GM20000 (cell line): ENCODE data around the gene TRAPPC1.

Experiments used
- DNase-seq: peaks from one replicate; pipeline ENCODE4 v3.0.0; 2012; ENCODE audit warnings: low spot score
- TF ChIP-seq, protein P1 (sequence below): IDR thresholded peaks from 2 replicates; pipeline ENCODE4 v1.5.1; 2012; ENCODE audit warnings: mild to moderate bottlenecking, control low read depth; ENCODE audit errors: extremely low read depth, missing control alignments

TRAPPC1 gene, protein sequence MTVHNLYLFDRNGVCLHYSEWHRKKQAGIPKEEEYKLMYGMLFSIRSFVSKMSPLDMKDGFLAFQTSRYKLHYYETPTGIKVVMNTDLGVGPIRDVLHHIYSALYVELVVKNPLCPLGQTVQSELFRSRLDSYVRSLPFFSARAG

DNA sequence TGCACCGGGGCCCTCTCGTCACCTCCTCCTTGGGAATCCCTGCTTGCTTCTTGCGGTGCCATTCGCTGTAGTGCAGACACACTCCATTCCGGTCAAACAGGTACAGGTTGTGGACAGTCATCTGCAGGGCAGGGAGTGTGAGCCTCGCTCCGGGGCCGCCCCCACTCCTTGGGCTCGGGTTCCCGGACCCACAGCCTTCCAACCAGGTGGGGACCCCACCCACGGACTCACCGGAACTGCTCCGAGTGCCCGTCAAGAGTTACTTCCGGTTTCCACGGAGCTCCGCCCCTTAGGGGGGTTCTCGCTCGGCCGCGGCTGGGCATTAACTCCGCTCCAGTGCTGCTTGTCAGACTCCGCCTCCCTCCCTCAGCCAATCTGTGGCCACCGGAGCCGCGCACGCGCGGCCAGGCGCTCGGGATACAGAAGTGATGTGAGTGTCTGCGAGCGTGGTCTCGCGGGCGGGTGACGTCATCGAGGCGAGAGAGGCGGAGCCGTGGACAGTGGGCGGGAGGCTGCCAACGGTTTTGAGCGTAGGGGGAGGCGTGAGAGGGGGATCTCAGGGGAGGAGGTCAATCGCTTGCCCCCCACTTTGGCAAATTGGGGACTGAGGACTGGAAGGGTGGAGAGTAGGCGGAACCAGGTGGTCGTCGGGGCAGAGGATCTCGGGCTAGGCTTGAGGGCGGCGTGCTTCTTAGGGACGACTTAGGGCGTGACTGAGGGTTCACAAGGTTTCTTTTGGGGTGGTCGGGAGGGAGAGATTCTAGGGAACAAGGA is at the start of gene TRAPPC1, which contains the start of gene CNTROB:
Gene TRAPPC1 (minus strand): TSS at position 238 of the 774 bp plus-strand sequence. CDS start 117 bp downstream, at position 121.
Gene CNTROB (plus strand): TSS at position 498 of the 774 bp plus-strand sequence. CDS start 874 bp downstream, outside the sequence.
- TF ChIP-seq, protein P1, sequence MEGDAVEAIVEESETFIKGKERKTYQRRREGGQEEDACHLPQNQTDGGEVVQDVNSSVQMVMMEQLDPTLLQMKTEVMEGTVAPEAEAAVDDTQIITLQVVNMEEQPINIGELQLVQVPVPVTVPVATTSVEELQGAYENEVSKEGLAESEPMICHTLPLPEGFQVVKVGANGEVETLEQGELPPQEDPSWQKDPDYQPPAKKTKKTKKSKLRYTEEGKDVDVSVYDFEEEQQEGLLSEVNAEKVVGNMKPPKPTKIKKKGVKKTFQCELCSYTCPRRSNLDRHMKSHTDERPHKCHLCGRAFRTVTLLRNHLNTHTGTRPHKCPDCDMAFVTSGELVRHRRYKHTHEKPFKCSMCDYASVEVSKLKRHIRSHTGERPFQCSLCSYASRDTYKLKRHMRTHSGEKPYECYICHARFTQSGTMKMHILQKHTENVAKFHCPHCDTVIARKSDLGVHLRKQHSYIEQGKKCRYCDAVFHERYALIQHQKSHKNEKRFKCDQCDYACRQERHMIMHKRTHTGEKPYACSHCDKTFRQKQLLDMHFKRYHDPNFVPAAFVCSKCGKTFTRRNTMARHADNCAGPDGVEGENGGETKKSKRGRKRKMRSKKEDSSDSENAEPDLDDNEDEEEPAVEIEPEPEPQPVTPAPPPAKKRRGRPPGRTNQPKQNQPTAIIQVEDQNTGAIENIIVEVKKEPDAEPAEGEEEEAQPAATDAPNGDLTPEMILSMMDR, result no peak
- peak; percentile 99 for DNase-seq

DNA sequence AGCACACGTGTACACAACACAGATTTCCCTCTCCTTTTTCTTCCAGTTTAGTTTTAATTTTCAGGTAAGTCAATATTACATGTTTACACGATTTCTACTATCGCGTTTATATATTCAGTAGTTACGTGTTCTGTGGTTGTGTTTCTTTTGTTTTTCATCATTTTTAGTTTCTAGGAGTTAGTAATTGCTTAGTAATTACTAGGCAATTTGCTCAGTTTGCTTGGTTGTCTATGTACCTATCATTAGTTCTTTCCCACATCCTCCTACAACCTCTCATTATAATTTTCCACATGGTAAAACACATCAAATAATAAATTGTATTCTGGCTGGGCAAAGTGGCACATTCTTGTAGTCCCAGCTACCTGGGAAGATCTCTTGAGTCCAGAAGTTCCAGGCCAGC is 46.1 kb upstream of the TRAPPC1 start:
- TF ChIP-seq, protein P1, result no peak
- DNase-seq, result no peak

DNA sequence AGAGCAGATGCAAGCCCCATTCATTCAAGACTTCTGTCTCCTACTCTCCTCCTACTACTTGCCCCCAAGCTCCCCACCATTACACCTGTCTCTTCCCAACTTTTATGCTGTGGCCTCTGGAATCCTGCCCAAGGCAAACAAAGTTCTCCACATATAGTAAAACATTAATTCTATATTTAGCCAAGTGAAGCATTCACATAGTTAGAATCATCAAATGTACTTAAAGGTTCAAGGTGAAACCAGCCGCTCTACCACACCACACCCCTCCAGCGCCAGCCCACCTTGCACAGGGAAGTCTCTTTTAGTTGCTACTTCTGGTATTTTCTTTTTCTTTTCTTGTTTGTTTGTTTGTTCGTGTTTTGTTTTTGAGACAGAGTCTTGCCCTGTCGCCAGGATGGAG is 45.3 kb upstream of the TRAPPC1 start:
- TF ChIP-seq, protein P1, result no peak
- DNase-seq, result no peak

DNA sequence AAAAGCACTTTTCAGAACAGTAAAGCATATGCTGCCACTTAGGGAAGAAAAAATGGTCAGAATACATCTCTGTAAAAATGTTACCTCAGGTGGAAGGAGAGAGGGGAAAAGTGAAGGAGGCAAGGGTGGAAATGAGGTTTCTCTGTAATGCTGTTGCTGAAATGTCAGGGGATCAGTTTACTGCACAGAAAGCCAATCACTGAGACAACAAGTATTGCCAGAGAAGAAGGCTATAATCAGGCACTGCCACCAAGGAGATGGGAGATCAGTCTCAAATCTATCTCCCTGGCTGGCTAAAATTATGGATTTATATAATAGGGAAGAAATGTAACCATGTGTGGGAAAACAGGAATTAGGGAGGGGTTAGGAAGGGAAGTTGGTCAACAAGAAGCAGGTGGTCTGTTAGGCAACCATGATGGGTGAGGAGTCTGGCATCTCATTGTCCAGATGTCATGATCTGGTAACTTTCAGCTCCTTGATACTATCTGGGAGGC is 42.9 kb upstream of the TRAPPC1 start:
- no peak for DNase-seq
- TF ChIP-seq, protein P1, result no peak

DNA sequence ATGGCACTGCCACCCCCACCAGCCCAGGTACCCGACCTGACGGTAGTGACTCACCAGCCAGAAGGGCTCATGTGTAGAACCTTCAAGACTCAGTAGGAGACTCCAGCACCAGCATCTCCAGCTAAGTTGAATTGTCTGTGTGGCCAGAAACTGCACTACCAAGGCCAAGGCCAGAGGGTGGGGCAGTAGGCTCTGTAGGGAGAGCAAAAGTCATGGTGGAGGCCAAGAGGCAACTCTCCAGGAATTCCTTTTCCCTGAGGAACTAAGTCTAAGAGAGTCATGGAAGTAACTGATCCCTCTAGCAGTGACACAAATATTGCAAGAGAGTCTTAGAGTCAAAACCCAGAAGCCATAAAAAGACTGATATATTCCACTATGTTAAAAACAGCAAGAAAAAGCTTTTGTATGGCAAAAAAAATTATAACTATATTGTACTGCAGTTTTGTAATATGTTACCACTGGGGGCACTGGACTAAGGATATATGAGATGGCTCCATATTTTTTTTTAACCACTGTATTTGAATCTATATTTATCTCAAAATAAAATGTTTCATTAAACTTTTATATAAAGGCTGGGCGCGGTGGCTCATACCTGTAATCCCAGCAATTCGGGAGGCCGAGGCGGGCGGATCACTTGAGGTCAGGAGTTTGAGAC is 40.5 kb upstream of the TRAPPC1 start:
- TF ChIP-seq, protein P1, result no peak
- DNase-seq, result no peak

DNA sequence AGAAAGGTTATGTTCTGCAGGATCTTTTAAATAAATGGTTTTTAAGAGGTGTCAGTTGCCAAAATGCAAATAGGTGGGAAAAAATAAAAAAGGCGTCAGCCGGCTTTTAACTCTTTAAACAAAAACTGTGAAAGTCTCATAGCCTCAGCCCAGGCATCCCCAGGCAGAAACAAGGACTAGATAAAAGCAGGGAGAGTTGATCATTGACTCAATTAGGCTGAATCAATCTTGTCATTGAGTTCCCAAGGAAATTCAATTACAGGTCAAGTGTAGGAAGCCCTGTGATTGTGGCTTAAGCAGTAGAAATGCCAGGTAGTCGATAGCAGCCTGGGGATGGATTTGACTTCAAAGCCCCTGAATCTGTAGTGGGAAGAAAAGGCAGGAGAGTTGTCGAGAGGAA is 39.9 kb upstream of the TRAPPC1 start:
- no peak for DNase-seq
- TF ChIP-seq, protein P1, result no peak

DNA sequence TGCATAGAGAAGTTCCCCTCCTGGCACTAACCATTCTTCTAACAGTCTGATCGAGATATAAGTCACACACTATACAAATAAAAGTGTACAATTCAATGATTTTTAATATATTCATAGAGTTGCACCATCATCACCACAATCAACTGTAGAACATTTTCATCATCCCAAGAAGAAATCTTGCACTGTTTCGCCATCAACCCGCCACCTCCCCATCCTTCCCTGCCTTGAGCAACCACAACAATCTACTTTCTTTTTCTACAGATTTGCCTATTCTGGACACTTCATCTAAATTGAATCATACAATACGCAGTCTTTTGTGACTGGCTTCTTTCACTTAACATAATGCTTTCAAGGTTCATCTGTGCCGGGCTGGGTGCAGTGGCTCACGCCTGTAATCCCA is 37.7 kb upstream of the TRAPPC1 start:
- DNase-seq, result no peak
- TF ChIP-seq, protein P1, result no peak
